NCI-H526 (cell line): ENCODE results near the gene KIF6.

Experiments used
- DNase-seq, 2 experiments: peaks; one replicate each; lab custom pipeline; 2025; lab: John Stamatoyannopoulos, UW

KIF6 gene

DNA sequence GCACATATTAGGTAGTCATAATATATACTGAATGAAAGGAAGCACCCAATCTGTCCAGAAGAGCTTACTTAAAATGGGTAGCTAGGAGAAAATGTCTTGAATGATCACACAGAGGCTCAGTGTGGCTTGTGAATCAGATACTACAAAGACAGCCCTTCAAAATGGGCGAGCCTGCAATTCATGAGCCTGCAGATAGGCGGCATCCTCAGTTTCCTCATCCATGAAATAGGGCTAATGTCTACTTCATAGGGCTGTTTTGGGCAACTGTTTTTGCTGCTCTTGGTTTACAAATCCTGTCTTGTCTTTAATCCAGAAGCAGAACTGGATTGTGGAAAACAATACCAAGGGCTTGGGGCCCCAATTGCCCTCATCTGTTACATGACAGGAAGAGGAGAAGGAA lies 273.4 kb downstream of the KIF6 start:
- DNase-seq, result no peak

DNA sequence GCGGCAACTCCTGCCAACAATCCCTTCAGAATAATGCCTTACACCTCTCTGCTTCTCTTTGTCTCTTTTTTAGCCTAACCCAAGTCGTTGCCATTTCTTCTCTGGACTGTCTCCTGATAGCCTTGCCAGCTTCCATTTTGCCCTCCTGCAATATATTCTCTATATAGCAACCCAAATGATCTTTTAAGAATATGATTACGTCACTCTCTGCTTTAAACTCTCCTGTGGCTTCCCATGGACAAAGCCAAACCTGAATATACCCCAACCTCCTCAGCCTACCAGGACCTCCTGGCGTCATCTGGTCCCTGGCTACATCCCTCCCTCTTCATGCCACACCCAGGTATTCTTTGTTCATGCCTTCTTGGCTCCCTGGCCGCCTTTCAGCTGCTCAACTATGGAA lies 276.2 kb downstream of the KIF6 start:
- DNase-seq, result no peak

DNA sequence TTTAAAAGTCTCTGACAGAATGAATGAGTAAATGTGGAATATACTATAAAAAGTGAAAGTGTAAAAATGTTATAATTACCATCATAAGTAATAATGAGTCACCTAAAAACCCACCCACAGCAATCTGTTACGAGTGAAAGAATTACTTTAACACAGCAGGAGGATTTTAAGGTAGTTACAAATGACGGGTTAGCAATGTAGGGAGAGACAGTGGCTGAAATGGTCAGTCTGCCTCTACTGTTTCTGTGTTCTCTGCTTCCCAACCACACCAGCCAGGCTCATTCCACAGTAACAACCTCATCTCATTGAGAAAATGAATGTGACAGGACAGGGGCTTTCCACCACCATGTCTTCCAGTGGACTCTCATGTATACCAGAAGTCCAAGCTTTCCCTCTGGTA lies 278.3 kb downstream of the KIF6 start:
- DNase-seq, result no peak

DNA sequence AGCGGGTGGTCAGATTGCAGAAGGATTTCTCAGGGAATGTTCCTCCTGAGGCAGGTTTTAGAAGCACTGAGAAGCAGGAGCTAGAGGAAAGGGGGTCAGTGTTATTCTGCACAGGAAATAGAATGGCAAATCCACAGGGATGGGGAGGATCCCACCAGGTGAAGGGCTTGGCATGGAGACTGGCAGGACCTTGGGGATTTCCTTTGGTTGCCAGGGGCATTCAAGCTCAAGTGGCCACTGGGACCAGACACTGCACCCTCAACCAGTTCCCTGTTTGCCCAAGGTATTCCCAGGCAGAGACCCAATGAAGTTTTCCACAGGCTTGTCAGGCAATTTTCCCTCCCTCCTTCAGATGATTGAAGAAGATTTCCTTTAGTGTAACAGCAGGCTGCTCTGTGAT lies 279.5 kb downstream of the KIF6 start:
- no peak for DNase-seq

DNA sequence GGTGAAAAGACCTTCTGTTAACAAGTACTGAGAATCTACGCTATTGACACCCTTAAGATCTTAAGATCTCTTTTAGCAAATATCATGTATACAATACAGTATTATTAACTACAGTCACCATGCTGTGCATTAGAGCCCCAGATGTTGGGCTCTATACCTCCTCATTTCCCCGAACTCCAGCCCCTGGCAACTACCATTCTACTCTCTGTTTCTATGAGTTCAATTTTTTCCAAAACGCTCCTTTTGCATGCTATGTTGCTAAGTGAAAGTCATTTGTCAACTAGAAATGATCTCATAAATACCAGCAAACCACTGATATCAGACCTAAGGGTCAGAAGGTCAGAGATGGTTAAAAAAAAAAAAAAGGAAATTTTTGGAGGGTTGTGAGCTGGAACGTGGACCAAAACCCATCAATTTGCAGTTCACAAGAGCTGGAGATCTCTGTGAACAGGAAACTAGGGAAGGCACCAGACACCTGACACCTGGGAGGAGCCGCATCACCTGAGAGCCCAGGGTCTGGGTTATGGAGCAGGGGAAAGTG lies 280.7 kb downstream of the KIF6 start:
- DNase-seq, result no peak

DNA sequence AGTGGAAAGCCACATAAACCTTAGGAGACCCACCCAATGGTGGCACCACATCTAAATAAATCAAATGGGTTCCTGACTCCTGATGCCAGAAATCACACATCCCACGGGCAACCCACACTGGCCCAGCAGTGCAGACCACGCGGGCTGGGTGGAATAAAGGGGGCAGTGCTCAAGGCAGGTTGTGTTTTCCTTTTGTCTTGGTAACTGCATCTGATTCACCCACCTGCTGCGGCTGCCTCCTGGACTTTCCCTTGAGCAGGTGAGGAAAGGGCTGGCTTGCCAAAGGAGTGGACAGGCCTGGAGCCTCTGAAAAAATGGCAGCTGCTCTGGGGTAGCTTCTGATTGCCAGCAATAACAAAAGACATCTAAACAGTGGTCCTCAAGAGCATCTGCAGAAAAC lies 283.2 kb downstream of the KIF6 start:
- no peak for DNase-seq

DNA sequence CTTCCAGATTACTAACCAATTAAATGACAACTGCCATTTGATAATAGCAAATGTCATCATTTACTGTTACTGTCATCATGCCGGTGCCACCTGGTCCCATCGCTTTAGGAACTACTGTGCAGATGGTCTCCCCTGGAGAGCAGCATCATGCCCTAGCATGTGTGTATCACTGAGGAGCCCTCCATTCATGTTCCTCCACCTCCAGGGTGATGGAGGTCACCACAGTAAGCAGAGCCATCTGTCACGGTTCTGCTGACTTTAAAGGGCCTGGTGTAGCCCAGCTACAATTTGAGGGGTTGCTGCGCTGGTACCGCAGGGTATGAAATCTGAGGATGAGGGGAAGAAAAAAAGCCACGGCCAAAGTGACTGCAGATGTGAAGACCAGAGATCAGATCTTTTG lies 283.9 kb downstream of the KIF6 start:
- DNase-seq, result no peak

DNA sequence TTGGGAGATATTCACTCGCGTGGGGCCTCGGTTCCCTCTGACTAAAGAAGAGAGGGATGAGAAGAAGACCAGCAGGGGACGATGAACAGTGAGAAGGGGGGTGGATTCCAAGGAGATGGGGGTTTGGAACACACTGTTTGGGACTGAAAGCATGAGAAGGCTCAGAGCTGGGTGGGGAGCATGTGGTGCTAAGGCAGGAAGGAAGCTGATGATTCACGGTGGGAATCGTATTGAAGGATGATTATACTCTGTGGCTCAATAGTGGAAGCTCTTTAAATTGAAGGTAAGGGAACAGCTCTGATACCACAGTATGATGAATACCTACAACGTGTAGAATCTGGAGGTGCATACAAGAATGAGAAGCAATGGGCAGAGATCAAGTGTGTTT lies 285.2 kb downstream of the KIF6 start:
- DNase-seq, result no peak

DNA sequence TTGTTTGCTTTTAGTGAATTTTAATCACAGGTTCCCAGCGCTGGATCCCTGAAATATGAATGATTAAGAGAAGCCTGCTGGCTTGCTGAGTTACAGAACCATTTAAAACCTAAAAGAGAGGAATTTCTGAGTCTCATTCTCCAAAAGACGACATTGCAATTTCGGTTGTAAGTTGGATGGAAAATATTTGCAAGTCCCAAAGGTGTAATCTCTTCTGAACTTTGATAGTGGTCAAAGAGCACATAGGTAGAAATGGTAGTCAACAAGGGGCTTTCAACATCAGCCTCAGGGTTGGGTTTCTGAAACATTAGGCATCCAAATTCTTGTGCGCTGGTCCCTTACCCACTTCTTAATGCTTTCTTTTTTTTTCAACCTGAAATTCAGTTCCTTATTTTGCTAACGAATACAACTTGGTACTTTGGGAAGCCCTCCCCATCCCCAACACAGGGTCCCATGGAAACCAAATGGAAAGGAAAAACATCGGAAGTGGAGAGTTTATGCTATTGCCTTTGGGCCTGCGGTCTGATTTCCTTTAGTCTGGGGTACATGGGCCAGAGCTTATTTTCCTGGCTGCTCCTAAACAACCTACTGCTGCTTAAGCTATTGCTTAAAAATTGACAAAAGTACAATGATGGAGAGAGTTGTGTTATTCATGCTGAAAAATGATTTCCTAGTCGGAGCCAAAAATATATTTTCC lies 285.7 kb downstream of the KIF6 start:
- DNase-seq, result no peak

DNA sequence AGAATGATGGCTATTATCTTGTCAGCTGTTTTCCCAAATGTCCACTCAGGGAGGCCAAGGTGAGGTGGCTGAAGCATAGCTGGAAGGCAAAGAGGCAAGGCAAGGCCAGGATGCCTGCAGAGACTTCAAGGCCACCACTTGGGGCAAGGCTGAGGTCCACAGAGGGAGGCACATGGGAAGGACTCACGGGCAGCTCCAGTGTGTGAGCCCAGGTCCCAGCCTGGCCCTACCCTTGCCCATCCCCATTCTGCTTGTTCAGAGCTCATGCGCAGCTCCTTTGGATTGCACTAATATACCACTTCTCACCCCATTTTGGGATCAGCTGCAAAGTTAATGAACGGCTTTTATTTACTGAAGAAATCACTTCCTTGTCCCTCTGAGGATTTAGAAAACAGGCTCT lies 291.6 kb downstream of the KIF6 start:
- no peak for DNase-seq

DNA sequence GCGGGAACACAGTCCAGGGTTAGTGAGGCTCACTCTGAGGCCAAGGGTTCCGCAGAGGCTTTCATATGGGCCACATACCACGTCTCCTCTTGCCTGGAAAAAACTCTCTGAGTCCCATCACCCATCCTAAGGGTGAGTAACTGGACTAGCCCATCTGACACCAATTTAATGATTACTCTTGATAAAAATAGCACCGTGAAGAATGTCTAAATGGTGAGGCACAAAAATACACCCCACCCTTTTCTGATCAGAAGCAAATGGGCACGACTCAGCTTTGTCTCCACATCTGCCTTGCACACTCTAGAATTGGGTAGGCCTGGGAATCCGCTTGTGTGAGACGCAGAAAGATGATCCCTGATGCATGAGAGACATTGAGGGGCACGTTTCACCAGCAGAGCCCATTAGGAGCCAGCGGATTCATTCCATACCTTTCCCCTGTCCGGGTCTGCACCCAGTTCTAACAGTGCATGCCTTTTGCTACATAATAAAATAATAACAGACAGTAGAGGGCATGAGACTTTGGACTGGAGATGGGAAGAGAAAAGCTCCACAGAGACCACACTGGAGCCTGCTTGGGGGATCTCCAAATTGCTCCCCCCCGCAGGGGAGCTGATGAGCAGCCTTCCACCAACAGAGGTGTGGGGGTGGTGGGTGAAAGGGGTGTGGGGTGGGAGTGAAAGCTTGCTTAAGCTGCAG lies 292.7 kb downstream of the KIF6 start:
- no peak for DNase-seq

DNA sequence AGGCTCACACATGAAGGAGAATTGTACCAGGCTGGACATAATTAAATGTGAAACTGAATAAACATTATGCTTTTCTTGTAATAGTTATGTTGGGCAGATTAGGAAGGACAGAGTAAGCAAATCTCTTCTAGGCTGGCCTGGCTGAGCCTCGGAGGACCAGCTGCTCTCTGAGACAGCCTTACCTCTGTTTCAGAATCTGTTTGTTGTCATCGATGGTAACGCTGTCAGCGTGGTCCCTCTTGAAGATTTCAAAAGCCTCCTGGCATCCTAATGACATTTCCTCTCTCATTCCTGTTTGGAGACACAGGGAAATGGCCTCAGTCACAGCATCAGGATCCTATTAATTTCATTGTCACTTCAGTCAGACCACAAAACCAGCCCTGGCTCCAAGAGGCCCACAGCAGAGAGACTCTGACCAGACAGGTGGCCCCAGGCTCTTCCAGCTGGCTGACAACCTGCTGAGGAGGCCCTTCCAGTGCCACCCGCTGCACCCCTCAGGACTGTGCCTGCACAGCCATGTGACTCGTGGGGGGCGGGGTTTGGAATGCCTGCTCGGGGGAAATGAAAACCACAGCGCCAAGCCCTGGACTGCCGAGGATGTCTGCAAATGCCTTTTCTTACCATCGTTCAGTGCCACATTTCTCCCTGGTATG lies 294.2 kb downstream of the KIF6 start:
- DNase-seq, result peak in 1 of 2 experiments; percentile 63

DNA sequence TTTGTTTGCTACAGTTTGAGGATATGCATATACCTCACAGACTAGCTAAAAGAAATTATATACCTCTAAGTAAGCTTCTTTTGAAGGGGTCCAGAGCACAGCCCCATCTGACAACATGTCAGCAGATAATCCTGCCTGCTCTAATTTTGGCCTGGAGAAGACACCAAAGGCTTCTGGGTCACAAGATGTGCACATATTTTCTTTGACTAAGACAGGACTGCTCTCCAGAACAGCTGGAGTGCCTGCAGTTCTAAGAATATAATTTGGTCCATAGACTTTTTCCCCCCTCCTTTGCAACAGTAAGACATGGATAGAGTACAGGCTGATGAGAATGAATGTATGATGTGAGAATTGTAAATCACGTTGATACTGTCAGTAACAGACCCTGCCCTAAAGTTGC lies 294.8 kb downstream of the KIF6 start:
- DNase-seq, result no peak

DNA sequence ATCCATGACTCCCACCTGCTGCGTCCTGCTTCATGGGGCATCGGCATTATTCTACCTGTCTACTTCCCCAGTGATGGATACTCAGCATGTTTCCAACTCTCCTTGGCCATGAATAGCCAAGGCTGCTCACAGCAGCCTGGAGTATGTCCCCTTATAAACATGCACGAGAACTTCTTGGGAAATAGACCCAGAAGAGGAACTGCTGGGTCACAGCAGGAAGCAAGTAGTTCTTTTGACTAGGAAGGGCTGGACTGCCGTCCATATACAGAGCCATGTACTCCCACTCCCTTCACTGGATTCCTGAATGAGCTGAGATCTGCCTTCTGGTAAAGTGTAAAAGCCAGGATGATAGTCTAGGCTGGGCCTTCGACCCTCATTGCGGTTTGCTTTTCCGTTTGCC lies 296.4 kb downstream of the KIF6 start:
- no peak for DNase-seq

DNA sequence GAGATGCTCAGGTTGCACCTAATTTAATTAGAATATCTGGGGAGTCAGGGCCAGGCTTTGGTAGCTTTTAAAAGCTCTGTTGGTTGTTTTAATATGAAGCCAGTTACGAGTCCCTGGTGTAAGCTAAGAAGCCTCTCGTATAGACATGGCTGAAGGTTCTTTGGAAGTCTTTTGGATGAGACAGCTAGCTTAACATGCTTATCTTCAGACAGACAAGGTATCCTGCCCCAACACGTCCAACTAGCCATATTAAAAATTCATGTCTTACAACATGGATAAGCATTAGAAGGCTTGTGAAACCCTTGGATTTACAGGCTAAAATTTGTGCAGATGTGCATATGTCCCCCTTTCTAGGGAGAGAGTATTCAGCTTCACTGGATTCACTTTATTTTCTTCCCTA lies 297.1 kb downstream of the KIF6 start:
- DNase-seq, result no peak

DNA sequence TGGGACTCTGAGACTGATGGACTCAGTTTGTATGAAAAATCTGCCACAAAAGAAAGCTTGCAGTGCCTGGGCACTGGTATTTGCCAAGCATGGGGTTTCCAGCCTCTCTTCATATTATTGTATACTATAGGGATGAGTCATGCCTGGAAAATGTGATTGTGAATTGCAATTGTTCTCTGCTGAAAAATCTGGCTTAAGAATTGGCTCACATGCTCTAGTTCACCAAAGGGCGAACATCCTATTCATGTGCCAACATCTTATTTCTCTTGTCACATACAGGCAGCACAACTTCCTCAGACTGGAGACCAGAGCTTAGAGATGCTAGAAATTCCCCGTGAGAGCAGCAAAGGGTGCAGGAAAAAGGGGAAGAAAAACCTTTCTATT lies 299.1 kb downstream of the KIF6 start:
- no peak for DNase-seq

DNA sequence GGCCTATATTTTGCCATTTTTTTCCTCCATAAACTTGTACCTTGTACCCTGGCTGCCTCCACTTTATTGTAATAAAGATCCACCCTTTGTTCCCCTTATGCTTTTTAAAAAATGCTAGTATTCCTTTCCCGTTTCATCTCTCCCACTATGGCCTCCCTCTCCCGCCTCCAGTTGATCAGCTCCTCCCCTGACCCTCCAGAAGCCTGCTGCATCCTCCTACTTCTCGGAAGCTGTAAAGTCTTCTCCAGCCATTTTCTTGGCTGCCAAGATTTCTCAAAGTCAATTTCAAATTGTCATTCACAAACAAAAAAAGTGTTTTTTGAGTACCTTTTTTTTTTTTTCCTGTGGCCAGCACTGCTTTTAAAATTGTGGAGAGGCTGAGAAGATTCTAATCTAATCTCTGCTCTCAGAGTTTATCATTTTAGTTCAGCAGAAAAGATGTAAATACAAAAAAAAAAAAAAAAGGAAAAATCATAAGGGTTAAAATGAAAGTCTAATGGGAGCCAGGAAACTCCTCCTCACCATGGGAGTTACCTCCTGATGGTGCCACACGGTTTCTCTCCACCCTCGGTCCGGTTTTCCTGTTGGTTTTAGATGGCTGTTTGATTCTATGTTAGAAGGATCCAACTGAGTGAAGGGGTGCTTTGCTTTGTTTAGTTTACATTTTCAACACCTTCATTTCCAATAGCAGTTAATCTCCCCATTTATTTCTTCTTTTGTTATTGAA lies 299.7 kb downstream of the KIF6 start:
- DNase-seq, result no peak

DNA sequence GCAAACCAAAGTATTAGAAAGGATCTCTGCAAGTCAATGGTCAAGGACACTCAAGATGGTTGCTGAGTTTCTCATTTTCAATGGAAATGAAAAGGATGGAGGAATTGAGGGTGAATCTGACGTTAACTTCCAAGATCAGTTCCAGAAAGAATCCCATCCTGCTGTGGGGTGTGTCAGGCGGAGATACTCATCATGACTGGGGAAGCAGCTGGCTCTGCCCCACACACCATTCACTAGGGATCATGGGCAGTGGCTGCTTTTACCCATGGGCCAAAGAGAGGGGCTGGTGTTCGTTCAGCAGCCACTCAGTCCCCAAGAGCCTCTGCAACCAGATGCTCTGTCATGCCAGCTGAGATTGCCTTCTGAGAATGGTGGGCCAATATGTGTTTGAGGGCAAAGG lies 300.4 kb downstream of the KIF6 start:
- DNase-seq, result no peak

DNA sequence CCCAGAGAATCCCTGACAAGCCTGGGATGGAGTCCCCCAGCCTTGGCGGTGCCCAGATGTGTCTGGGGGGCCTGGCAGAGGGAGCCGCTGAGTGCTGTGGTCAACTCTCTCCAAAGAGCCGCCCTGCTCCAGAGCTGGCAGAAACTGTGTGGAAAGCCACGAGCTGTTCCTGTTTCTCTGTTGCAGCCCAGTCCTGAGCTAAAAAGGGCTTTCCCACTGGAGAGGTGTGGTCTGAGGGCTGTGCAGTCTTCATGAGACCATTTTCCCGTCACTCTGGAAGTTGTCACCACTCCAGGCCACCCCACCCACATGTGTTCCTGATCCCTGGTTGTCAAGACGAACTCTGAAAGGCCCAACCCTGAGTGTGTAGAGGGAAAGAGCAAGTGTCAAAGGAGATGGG lies 303.0 kb downstream of the KIF6 start:
- no peak for DNase-seq

DNA sequence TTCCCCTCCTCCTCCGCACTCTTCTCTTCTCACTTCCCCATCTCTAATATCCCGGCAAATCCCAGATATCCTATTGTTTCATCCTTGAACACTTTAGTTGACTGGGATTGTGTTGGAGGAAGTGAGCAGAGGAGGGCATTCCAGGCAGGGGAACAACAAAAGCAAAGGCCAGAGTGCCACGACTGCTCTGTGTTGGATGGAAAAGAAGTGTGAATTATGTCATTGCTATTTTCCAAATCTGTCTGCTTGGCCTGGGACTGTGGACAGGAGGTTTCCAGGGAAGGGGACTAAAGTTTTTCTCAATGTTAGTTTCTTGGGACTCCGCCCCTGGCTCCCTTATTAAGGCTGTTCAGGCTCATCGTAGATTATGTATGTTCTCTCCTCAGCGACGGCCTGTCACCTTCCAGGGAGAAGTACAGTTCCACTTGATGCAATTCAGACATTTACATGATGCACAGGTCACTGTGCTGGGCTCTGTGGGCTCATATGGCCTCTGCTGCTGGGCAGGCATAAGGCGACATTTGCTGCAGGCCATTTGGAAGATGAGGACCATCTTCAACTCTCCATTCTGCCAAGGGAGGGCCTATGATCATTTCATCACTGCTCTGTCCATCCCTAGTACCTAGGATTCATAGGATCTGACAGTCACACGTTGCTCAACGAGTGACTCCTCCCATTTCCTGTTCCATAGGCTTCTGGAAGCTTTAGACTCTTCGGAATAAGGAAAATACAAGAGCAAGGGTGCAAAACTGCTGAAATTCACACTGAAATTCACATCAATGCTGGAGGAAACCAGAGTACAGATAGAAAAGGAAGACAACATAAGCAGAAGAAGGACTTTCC lies 303.6 kb downstream of the KIF6 start:
- no peak for DNase-seq
